H1 (cell line): Measurements from ENCODE around the gene PLA2G4F. TPM values are rescaled to one million over a fixed set of nuclear protein-coding genes. Genes with fewer than 3 reads are reported as not detected.
A peak's percentile ranks its signal among the peaks of the same experiment; 100 is the strongest.

Experiments used
- CTCF ChIA-PET: fragments of 300-600 bp; sonication (Branson Sonifier 250); formaldehyde crosslinking; loops from one replicate; lab custom pipeline; 2021; ENCODE audit not compliant: partially characterized antibody; lab: Charles Lee
- POLR2A ChIA-PET: fragments of 300-600 bp; sonication (Branson Sonifier 250); formaldehyde crosslinking; loops from one replicate; lab custom pipeline; 2021; ENCODE audit warnings: inconsistent platforms; ENCODE audit not compliant: partially characterized antibody; lab: Charles Lee
- DNase-seq, 2 experiments: peaks; one replicate each; pipeline versions ENCODE4 v3.0.0 to v3.0.0-alpha.2; 2010 to 2022; ENCODE audit warnings: low spot score in 2 of 2, low read depth in 1 of 2, mixed read lengths in 1 of 2
- FAIRE-seq: peaks from 2 replicates; lab custom pipeline; 2011; peaks lifted over from hg19 to GRCh38; lab: Jason Lieb, UNC
- H2AFZ ChIP-seq: 2 replicates; pipeline ENCODE4 v1.8.1; 2012; ENCODE audit warnings: low read length, inconsistent platforms
- H2AK5ac ChIP-seq: 2 replicates; pipeline ENCODE4 v1.6.1; 2013; ENCODE audit warnings: low read depth, low read length
- H2BK120ac ChIP-seq: replicated peaks from 2 replicates; pipeline ENCODE3; 2013; ENCODE audit warnings: low read depth, low read length, inconsistent platforms
- H2BK12ac ChIP-seq: 2 replicates; pipeline ENCODE4 v1.6.1; 2013; ENCODE audit warnings: low read depth, low read length
- H2BK15ac ChIP-seq: 2 replicates; pipeline ENCODE4 v1.6.1; 2013; ENCODE audit warnings: low read length
- H2BK20ac ChIP-seq: 2 replicates; pipeline ENCODE4 v1.6.1; 2013; ENCODE audit warnings: low read length
- H2BK5ac ChIP-seq: 2 replicates; pipeline ENCODE4 v1.6.1; 2013; ENCODE audit warnings: low read depth, low read length
- H3K14ac ChIP-seq: 2 replicates; pipeline ENCODE4 v1.6.1; 2013; ENCODE audit warnings: inconsistent platforms; ENCODE audit not compliant: insufficient read length
- H3K18ac ChIP-seq: 2 replicates; pipeline ENCODE4 v1.6.1; 2013; ENCODE audit warnings: low read length; ENCODE audit errors: extremely low read depth
- H3K23ac ChIP-seq: 2 replicates; pipeline ENCODE4 v1.6.1; 2013; ENCODE audit warnings: inconsistent platforms; ENCODE audit not compliant: insufficient read length
- H3K23me2 ChIP-seq: 2 replicates; pipeline ENCODE4 v1.6.1; 2013; ENCODE audit warnings: low read depth, low read length
- H3K27ac ChIP-seq: 2 replicates; pipeline ENCODE4 v1.6.1; 2011; ENCODE audit warnings: low read depth, low read length, inconsistent platforms
- H3K27me3 ChIP-seq, 4 experiments: replicated peaks in 1 of 4; 1 replicate in 1 of 4; 2 replicates in 3 of 4; pipeline versions ENCODE4 v1.6.1 to v1.8.1; 2011 to 2013; ENCODE audit warnings: low read length in 3 of 4, mild to moderate bottlenecking in 3 of 4, inconsistent platforms in 2 of 4, mixed read lengths in 2 of 4, moderate library complexity in 1 of 4; ENCODE audit not compliant: control insufficient read depth in 3 of 4, insufficient read depth in 3 of 4; ENCODE audit errors: extremely low read depth in 1 of 4
- H3K36me3 ChIP-seq, 4 experiments: 2 replicates each; pipeline versions ENCODE4 v1.6.1 to v1.8.1; 2011 to 2013; ENCODE audit warnings: mild to moderate bottlenecking in 4 of 4, low read length in 3 of 4, moderate library complexity in 2 of 4, control low read depth in 1 of 4, inconsistent platforms in 1 of 4; ENCODE audit not compliant: insufficient read depth in 4 of 4, control insufficient read depth in 2 of 4
- H3K4ac ChIP-seq: replicated peaks from 2 replicates; pipeline ENCODE3; 2013; ENCODE audit warnings: low read length, low read depth, mixed read lengths, inconsistent platforms; ENCODE audit not compliant: insufficient read length
- H3K4me1 ChIP-seq, 4 experiments: replicated peaks in 1 of 4; 1 replicate in 1 of 4; 2 replicates in 3 of 4; pipeline versions ENCODE4 v1.6.1 to v1.8.1; 2011 to 2013; ENCODE audit warnings: low read length in 3 of 4, inconsistent platforms in 2 of 4, mixed read lengths in 1 of 4; ENCODE audit not compliant: insufficient read depth in 4 of 4, control insufficient read depth in 3 of 4
- H3K4me2 ChIP-seq, 2 experiments: 2 replicates each; pipeline versions ENCODE4 v1.6.1 to v1.8.1; 2011 to 2013; ENCODE audit warnings: low read depth in 2 of 2, low read length in 2 of 2, control low read depth in 1 of 2, inconsistent platforms in 1 of 2, mild to moderate bottlenecking in 1 of 2; ENCODE audit not compliant: insufficient read depth in 1 of 2
- H3K4me3 ChIP-seq, 4 experiments: fragments of 200-600, 300-600 bp in 1 of 4; sonication (generic), shearing (Covaris generic), sonication (Bioruptor Twin) in 1 of 4; 2 replicates each; pipeline versions ENCODE4 v1.5.1 to v1.8.1; 2011 to 2016; ENCODE audit warnings: low read length in 4 of 4, low read depth in 3 of 4, control low read depth in 2 of 4, inconsistent platforms in 2 of 4, mild to moderate bottlenecking in 2 of 4, mixed read lengths in 1 of 4, moderate library complexity in 1 of 4; ENCODE audit not compliant: insufficient read depth in 2 of 4; ENCODE audit errors: extremely low read depth in 1 of 4
- H3K56ac ChIP-seq: replicated peaks from 2 replicates; pipeline ENCODE3; 2013; ENCODE audit warnings: low read depth, mild to moderate bottlenecking, mixed read lengths, low read length, inconsistent platforms; ENCODE audit not compliant: insufficient read length
- H3K79me1 ChIP-seq: 2 replicates; pipeline ENCODE4 v1.6.1; 2013; ENCODE audit warnings: low read depth, low read length, control low read depth
- H3K79me2 ChIP-seq, 2 experiments: 2 replicates each; pipeline versions ENCODE4 v1.6.1 to v1.8.1; 2012 to 2013; ENCODE audit warnings: low read length in 2 of 2, mild to moderate bottlenecking in 2 of 2, inconsistent platforms in 1 of 2; ENCODE audit not compliant: insufficient read depth in 2 of 2, control insufficient read depth in 1 of 2
- H3K9ac ChIP-seq, 4 experiments: replicated peaks in 1 of 4; 1 replicate in 1 of 4; 2 replicates in 3 of 4; pipeline versions ENCODE4 v1.6.1 to v1.8.1; 2011 to 2013; ENCODE audit warnings: low read depth in 3 of 4, low read length in 3 of 4, control low read depth in 2 of 4, mild to moderate bottlenecking in 2 of 4, moderate library complexity in 2 of 4, inconsistent platforms in 1 of 4; ENCODE audit errors: extremely low read depth in 1 of 4
- H3K9me3 ChIP-seq, 2 experiments: 2 replicates each; pipeline versions ENCODE4 v1.6.1 to v1.8.1; 2012 to 2013; ENCODE audit warnings: mild to moderate bottlenecking in 2 of 2, moderate library complexity in 2 of 2, control low read depth in 1 of 2, inconsistent platforms in 1 of 2, low read depth in 1 of 2, low read length in 1 of 2, mixed read lengths in 1 of 2; ENCODE audit not compliant: insufficient read depth in 2 of 2
- H4K20me1 ChIP-seq, 2 experiments: replicated peaks in 1 of 2; 2 replicates each; pipeline versions ENCODE3 to v1.8.1; 2011 to 2013; ENCODE audit warnings: inconsistent platforms in 2 of 2, low read length in 2 of 2, mild to moderate bottlenecking in 1 of 2; ENCODE audit not compliant: insufficient read depth in 2 of 2, control insufficient read depth in 1 of 2
- H4K5ac ChIP-seq: 2 replicates; pipeline ENCODE4 v1.6.1; 2013; ENCODE audit warnings: low read length, low read depth, mixed read lengths, inconsistent platforms; ENCODE audit not compliant: insufficient read length
- H4K8ac ChIP-seq: 2 replicates; pipeline ENCODE4 v1.8.0; 2013; ENCODE audit warnings: mild to moderate bottlenecking, moderate library complexity, low read length, inconsistent platforms; ENCODE audit not compliant: insufficient read depth; ENCODE audit errors: extremely low read depth
- H4K91ac ChIP-seq: replicated peaks from 2 replicates; pipeline ENCODE3; 2013; ENCODE audit warnings: low read length, mixed read lengths, inconsistent platforms; ENCODE audit not compliant: insufficient read length
- GTF2F1 ChIP-seq: IDR thresholded peaks from 2 replicates; pipeline ENCODE4 v1.6.1; 2012; ENCODE audit warnings: low read depth, low read length, improper control_type of control experiment, borderline replicate concordance
- HDAC2 ChIP-seq, 2 experiments: fragments of 300-600 bp in 1 of 2; sonication (generic) in 1 of 2; IDR thresholded peaks; 2 replicates each; pipeline ENCODE4 v1.6.1; 2011 to 2012; ENCODE audit warnings: low read depth in 2 of 2, low read length in 2 of 2, mild to moderate bottlenecking in 2 of 2, moderate library complexity in 2 of 2, borderline replicate concordance in 1 of 2, inconsistent platforms in 1 of 2
- KDM5A ChIP-seq: fragments of 200-600 bp; IDR thresholded peaks from 2 replicates; pipeline ENCODE4 v1.7.1; 2012; ENCODE audit warnings: mild to moderate bottlenecking, low read length, inconsistent platforms, mixed read lengths
- MAFK ChIP-seq: IDR thresholded peaks from 2 replicates; pipeline ENCODE4 v1.6.1; 2012; ENCODE audit warnings: low read depth, mild to moderate bottlenecking, improper control_type of control experiment, low read length
- NRF1 ChIP-seq: IDR thresholded peaks from 2 replicates; pipeline ENCODE4 v1.6.1; 2011; ENCODE audit warnings: mild to moderate bottlenecking, low read depth, low read length, improper control_type of control experiment
- POLR2AphosphoS5 ChIP-seq: IDR thresholded peaks from 2 replicates; pipeline ENCODE4 v1.6.1; 2011; ENCODE audit warnings: low read depth, low read length
- SIX5 ChIP-seq: IDR thresholded peaks from 2 replicates; pipeline ENCODE4 v1.6.1; 2011; ENCODE audit warnings: mild to moderate bottlenecking, low read depth, low read length
- TAF1 ChIP-seq: IDR thresholded peaks from 2 replicates; pipeline ENCODE4 v1.6.1; 2011; ENCODE audit warnings: mild to moderate bottlenecking, low read depth, low read length
- TCF12 ChIP-seq: IDR thresholded peaks from 2 replicates; pipeline ENCODE4 v1.6.1; 2011; ENCODE audit warnings: low read depth, mild to moderate bottlenecking, low read length
- ZNF274 ChIP-seq: IDR thresholded peaks from 2 replicates; pipeline ENCODE4 v1.7.0; 2012; ENCODE audit warnings: low read length, borderline replicate concordance; ENCODE audit errors: extremely low read depth
- WGBS, 2 experiments: shearing (Covaris generic) in 1 of 2; methylation state at CpG; one replicate each; pipeline versions ENCODE4 v1.1.6 to v1.1.7; 2013 to 2015; ENCODE audit warnings: low lambda C conversion rate in 2 of 2, mixed read lengths in 2 of 2, inconsistent platforms in 1 of 2, low coverage in 1 of 2, missing lambda C conversion rate in 1 of 2; ENCODE audit not compliant: insufficient replicate concordance in 2 of 2, insufficient coverage in 1 of 2, insufficient read length in 1 of 2; ENCODE audit errors: extremely low coverage in 1 of 2, missing lambda C conversion rate in 1 of 2; 5-methylcytosine and 5-hydroxymethylcytosine counted together
- polyA plus RNA-seq, 7 experiments: library from polyadenylated mRNA; depleted of rRNA in 3 of 7; stranded (reverse) in 5 of 7; unstranded in 2 of 7; fragments of >200 nt in 5 of 7; fragments of 200-250 nt in 2 of 7; gene quantifications; 1 replicate in 5 of 7; 2 replicates in 1 of 7; 4 replicates in 1 of 7; pipeline versions ENCODE4 v1.2.1 to v1.2.3, GENCODE V29; 2011 to 2013; ENCODE audit warnings: missing spikeins in 2 of 7, mixed read lengths in 2 of 7
- total RNA-seq: library from RNA; stranded (reverse); fragmentation: NEBNext Ultra II Directional; extraction: Animal tissue kit (Norgen Biotek cat#: 25700); gene quantifications from 2 replicates; pipeline ENCODE4 v1.2.1, GENCODE V29; 2021

PLA2G4F gene
- total and polyA plus RNA-seq, 2 of the 8 experiments (the other 6 are each of a cell fraction or from before 2014, with no cell fraction given) = not detected

- Histone ChIP-seq H3K4me3 (no peak overlapping the region), H3K4me1 (peaks cover 0 to 3% (median 0%) of the 10 kb centered on the region in 4 experiments; a peak in 1 of 7 replicates), H3K14ac (no peak overlapping the region), H3K56ac (no peak overlapping the region), H3K4me2 (no peak overlapping the region), H3K18ac (no peak overlapping the region; the same call in 1 of the 2 replicates), H4K91ac (peak overlapping the region; percentile 47), H3K27me3 (no peaks in the 10 kb centered on the region), H3K9me3 (no peaks in the 10 kb centered on the region), H4K20me1 (peaks cover 0 to 6% of the 10 kb centered on the region in 2 experiments), H2AFZ (peak overlapping the region; percentile 37; the same call in 1 of the 2 replicates), H2BK20ac (0 out of 2 replicates have a peak overlapping the region, but pooled peaks have one; percentile 86), H2BK12ac (peak overlapping the region; percentile 68; the same call in 1 of the 2 replicates), H3K36me3 (peaks cover 0 to 4% (median 1%) of the 10 kb centered on the region in 4 experiments; a peak in 2 of 8 replicates), H3K23me2 (no peaks in the 10 kb centered on the region), H4K5ac (no peak overlapping the region), H3K79me1 (no peaks in the 10 kb centered on the region), H3K4ac (peak overlapping the region; percentile 59), H2BK120ac (no peak overlapping the region), H3K23ac (no peak overlapping the region), H3K79me2 (no peaks in the 10 kb centered on the region), H2BK15ac (peak overlapping the region; percentile 95; the same call in 1 of the 2 replicates), H2BK5ac (peak overlapping the region; percentile 75), H3K27ac (no peak overlapping the region), H3K9ac (peak overlapping the region in 1 of 4 experiments; percentile 27; a peak in 1 of 7 replicates), H4K8ac (peak overlapping the region; percentile 72; the same call in 1 of the 2 replicates), H2AK5ac (peak overlapping the region; percentile 95)
- ChIA-PET POLR2A (no interaction called here), CTCF (interaction anchor here (1.6 to 2.5 kb wide), 7 partner anchors 9 to 98 kb away, joined by 3 to 12 read pairs (median 6); no protein-coding TSS in a partner anchor)
- DNase-seq (no peak), FAIRE-seq (no peak)
- no peak for TF ChIP-seq SIX5
- TF ChIP-seq ZNF274 = no peak
- no peak for TF ChIP-seq GTF2F1
- TF ChIP-seq HDAC2 (IDR thresholded peaks at IDR 0.05; ENCODE audit: borderline replicate concordance in 1 of 2, low read depth in 2 of 2, low read length in 2 of 2) = no peak
- TF ChIP-seq NRF1 = no peak
- TF ChIP-seq TAF1 = no peak
- no peak for TF ChIP-seq MAFK
- TF ChIP-seq POLR2AphosphoS5 = no peak
- TF ChIP-seq KDM5A = no peak
- no peak for TF ChIP-seq TCF12
- WGBS, 2 experiments = 93 to 100% methylated on average over 6 to 14 of the region's 14 CpGs
Observed at GRCh38 chr15:42154956-42155355, 1.5 kb downstream of the PLA2G4F start.
